Peyer's patch (tissue), 4 donors: ENCODE measurements around the gene ACADSB. TPM values are rescaled to one million over a fixed set of nuclear protein-coding genes. Genes with fewer than 3 reads are reported as not detected.

ENCODE experiments used
- DNase-seq, 3 donors: peaks; one replicate each; pipeline ENCODE4 v3.0.0-alpha.2; 2017 to 2019
- H3K27ac ChIP-seq, 4 donors: fragments of 200-600 bp; sonication (generic); one replicate each; pipeline ENCODE4 v1.5.1; 2016 to 2019
- H3K27me3 ChIP-seq, 2 donors: fragments of 200-600 bp; sonication (generic); one replicate each; pipeline ENCODE4 v1.5.1; 2019
- H3K36me3 ChIP-seq, 3 donors: fragments of 200-600 bp; sonication (generic); one replicate each; pipeline ENCODE4 v1.5.1; 2016 to 2019
- H3K4me1 ChIP-seq, 4 donors: fragments of 200-600 bp; sonication (generic); one replicate each; pipeline ENCODE4 v1.5.1; 2016 to 2019
- H3K4me3 ChIP-seq, 4 donors: fragments of 200-600 bp; sonication (generic); 1 replicate in 3 of 4; 2 replicates in 1 of 4; pipeline ENCODE4 v1.5.1; 2016 to 2019; ENCODE audit warnings: mild to moderate bottlenecking in 1 of 4
- H3K9me3 ChIP-seq, 4 donors: fragments of 200-600 bp; sonication (generic); one replicate each; pipeline ENCODE4 v1.5.1; 2016 to 2019; ENCODE audit warnings: mild to moderate bottlenecking in 1 of 4
- CTCF ChIP-seq, 6 experiments: fragments of 450-650 bp in 4 of 6; fragments of 200-600 bp in 2 of 6; sonication (generic) in 1 of 6; IDR thresholded peaks; one replicate each; pipeline ENCODE4 v1.5.1; 2017 to 2019; ENCODE audit warnings: antibody characterized with exemption in 6 of 6, mild to moderate bottlenecking in 3 of 6, moderate library complexity in 1 of 6
- POLR2A ChIP-seq, 2 donors: fragments of 450-650 bp; IDR thresholded peaks; one replicate each; pipeline ENCODE4 v1.5.1; 2017; ENCODE audit warnings: antibody characterized with exemption in 2 of 2, mild to moderate bottlenecking in 2 of 2, moderate library complexity in 2 of 2
- total RNA-seq, 4 donors: library from RNA; depleted of rRNA; stranded (reverse); fragments of >200 nt; gene quantifications; one replicate each; pipeline ENCODE4 v1.1.0, GENCODE V29; 2016

Gene ACADSB
- total RNA-seq, 4 donors from 2014 or later = 9.1 to 14.2 (median 10.2) TPM

- no peak overlapping the region for H3K27ac ChIP-seq
- H3K4me3 ChIP-seq = no peak overlapping the region
- TF ChIP-seq CTCF (IDR thresholded peaks at IDR 0.05) (no peak), POLR2A (IDR thresholded peaks at IDR 0.05) (no peak)
- no peaks in the 10 kb centered on the region for H3K4me1 ChIP-seq
- H3K36me3 ChIP-seq = no peaks in the 10 kb centered on the region
- no peaks in the 10 kb centered on the region for H3K9me3 ChIP-seq
- H3K27me3 ChIP-seq = no peaks in the 10 kb centered on the region
- DNase-seq = no peak
Measured at GRCh38 chr10:123073187-123073586, 64.4 kb downstream of the ACADSB start.

- H3K9me3 ChIP-seq = no peaks in the 10 kb centered on the region
- H3K4me1 ChIP-seq = no peaks in the 10 kb centered on the region
- DNase-seq = no peak
- H3K36me3 ChIP-seq = no peaks in the 10 kb centered on the region
- H3K27me3 ChIP-seq = no peaks in the 10 kb centered on the region
- H3K27ac ChIP-seq = no peak overlapping the region
- TF ChIP-seq POLR2A (IDR thresholded peaks at IDR 0.05) (no peak), CTCF (IDR thresholded peaks at IDR 0.05) (no peak)
- H3K4me3 ChIP-seq = no peak overlapping the region
Measured at GRCh38 chr10:123074215-123074614, 65.4 kb downstream of the ACADSB start.

- DNase-seq = no peak
- H3K36me3 ChIP-seq = no peaks in the 10 kb centered on the region
- H3K27me3 ChIP-seq = no peaks in the 10 kb centered on the region
- no peak overlapping the region for H3K4me3 ChIP-seq
- no peak overlapping the region for H3K27ac ChIP-seq
- H3K9me3 ChIP-seq = no peaks in the 10 kb centered on the region
- TF ChIP-seq POLR2A (IDR thresholded peaks at IDR 0.05) = no peak
- no peaks in the 10 kb centered on the region for H3K4me1 ChIP-seq
Measured at GRCh38 chr10:123081896-123082295, 73.1 kb downstream of the ACADSB start.

GRCh38 chr10:123083811-123084210 is 75.0 kb downstream of the ACADSB start:
- H3K4me3 ChIP-seq = no peak overlapping the region
- no peaks in the 10 kb centered on the region for H3K27me3 ChIP-seq
- no peak overlapping the region for H3K27ac ChIP-seq
- no peak for DNase-seq
- no peak for TF ChIP-seq CTCF (IDR thresholded peaks at IDR 0.05)
- TF ChIP-seq POLR2A (IDR thresholded peaks at IDR 0.05) = no peak
- no peaks in the 10 kb centered on the region for H3K36me3 ChIP-seq
- H3K4me1 ChIP-seq = no peaks in the 10 kb centered on the region
- no peaks in the 10 kb centered on the region for H3K9me3 ChIP-seq

GRCh38 chr10:123086281-123086680 is 77.5 kb downstream of the ACADSB start:
- H3K36me3 ChIP-seq = no peaks in the 10 kb centered on the region
- H3K4me1 ChIP-seq = no peaks in the 10 kb centered on the region
- DNase-seq = no peak
- H3K27ac ChIP-seq = no peak overlapping the region
- TF ChIP-seq CTCF (IDR thresholded peaks at IDR 0.05) (no peak), POLR2A (IDR thresholded peaks at IDR 0.05) (no peak)
- H3K9me3 ChIP-seq = no peaks in the 10 kb centered on the region
- no peak overlapping the region for H3K4me3 ChIP-seq
- no peaks in the 10 kb centered on the region for H3K27me3 ChIP-seq

GRCh38 chr10:123087348-123087747 is 78.5 kb downstream of the ACADSB start:
- no peak overlapping the region for H3K27ac ChIP-seq
- no peaks in the 10 kb centered on the region for H3K9me3 ChIP-seq
- H3K36me3 ChIP-seq = no peaks in the 10 kb centered on the region
- H3K27me3 ChIP-seq = no peaks in the 10 kb centered on the region
- DNase-seq = no peak
- no peak for TF ChIP-seq CTCF (IDR thresholded peaks at IDR 0.05)
- no peak for TF ChIP-seq POLR2A (IDR thresholded peaks at IDR 0.05)
- H3K4me1 ChIP-seq = no peaks in the 10 kb centered on the region
- no peak overlapping the region for H3K4me3 ChIP-seq
